Measurements from ENCODE around the gene CARS2. TPM values are rescaled to one million over a fixed set of nuclear protein-coding genes. Genes with fewer than 3 reads are reported as not detected.
A peak's percentile ranks its signal among the peaks of the same experiment; 100 is the strongest.
"Not testable (repeated sequence)": the region's sequence is repeated elsewhere in the genome, so short reads cannot be mapped to it uniquely, and the experiment has no call there.

CARS2 gene
- polyA plus RNA-seq, 1 donor = 84.9 TPM

GRCh38 chr13:110620596-110620995 lies 85.3 kb downstream of the CARS2 start:
- DNase-seq = no peak

GRCh38 chr13:110618780-110619179 lies 87.1 kb downstream of the CARS2 start:
- DNase-seq = no peak

- no peak for DNase-seq
Measured at GRCh38 chr13:110618167-110618566, 87.7 kb downstream of the CARS2 start.

GRCh38 chr13:110617321-110618072 lies 88.4 kb downstream of the CARS2 start:
- no peak for DNase-seq

GRCh38 chr13:110616103-110617101 lies 89.5 kb downstream of the CARS2 start:
- no peak for DNase-seq

GRCh38 chr13:110615322-110616102 lies 90.4 kb downstream of the CARS2 start, which contains the start of gene NAXD:
Gene NAXD (plus strand): TSS chr13:110615545. CDS start chr13:110615602, 57 bp downstream.
- peak; percentile 89 for DNase-seq

- DNase-seq = no peak
Measured at GRCh38 chr13:110615005-110615321, 91.0 kb downstream of the CARS2 start.

GRCh38 chr13:110610955-110611595 lies 94.8 kb downstream of the CARS2 start:
- no peak for DNase-seq

- DNase-seq = no peak
Measured at GRCh38 chr13:110607675-110608224, 98.2 kb downstream of the CARS2 start.

GRCh38 chr13:110606281-110606680 lies 99.6 kb downstream of the CARS2 start:
- DNase-seq = not testable (repeated sequence)

- no peak for DNase-seq
Measured at GRCh38 chr13:110605132-110605531, 100.8 kb downstream of the CARS2 start.

GRCh38 chr13:110600980-110601379 lies 104.9 kb downstream of the CARS2 start:
- DNase-seq = no peak

- DNase-seq = no peak
Measured at GRCh38 chr13:110600261-110600819, 105.6 kb downstream of the CARS2 start.

- no peak for DNase-seq
Measured at GRCh38 chr13:110597041-110597689, 108.8 kb downstream of the CARS2 start.

- DNase-seq = peak; percentile 72
Measured at GRCh38 chr13:110593430-110594130, 112.3 kb downstream of the CARS2 start.

- DNase-seq = no peak
Measured at GRCh38 chr13:110592665-110593064, 113.3 kb downstream of the CARS2 start.

Measured in left kidney (tissue), 2 donors.